Nephron progenitor cell (in vitro differentiated cells): ENCODE results near the gene ZNF487.
A peak's percentile ranks its signal among the peaks of the same experiment; 100 is the strongest.

Source experiments
- DNase-seq: peaks from one replicate; pipeline ENCODE4 v3.0.0; 2021
- H3K27ac Mint-ChIP-seq: 2 replicates; pipeline ENCODE4 v1.8.0; 2021; ENCODE audit warnings: mild to moderate bottlenecking, moderate library complexity, mixed read lengths
- H3K27me3 Mint-ChIP-seq: 2 replicates; pipeline ENCODE4 v1.8.0; 2021; ENCODE audit warnings: mild to moderate bottlenecking, low read depth, mixed read lengths; ENCODE audit not compliant: poor library complexity
- H3K36me3 Mint-ChIP-seq: 2 replicates; pipeline ENCODE4 v1.8.0; 2021; ENCODE audit warnings: low read depth, mixed read lengths
- H3K4me1 Mint-ChIP-seq: 2 replicates; pipeline ENCODE4 v1.8.0; 2021; ENCODE audit warnings: mixed read lengths
- H3K4me3 Mint-ChIP-seq: 2 replicates; pipeline ENCODE4 v1.8.0; 2021; ENCODE audit warnings: mild to moderate bottlenecking, moderate library complexity, mixed read lengths
- H3K9me3 Mint-ChIP-seq: 2 replicates; pipeline ENCODE4 v1.8.0; 2021; ENCODE audit warnings: mild to moderate bottlenecking, moderate library complexity, mixed read lengths
- TF ChIP-seq, protein P1 (sequence below): fragments of 200-600 bp; sonication (generic); IDR thresholded peaks from 2 replicates; pipeline ENCODE4 v1.5.0; 2021; ENCODE audit warnings: antibody characterized with exemption

The ZNF487 gene

DNA sequence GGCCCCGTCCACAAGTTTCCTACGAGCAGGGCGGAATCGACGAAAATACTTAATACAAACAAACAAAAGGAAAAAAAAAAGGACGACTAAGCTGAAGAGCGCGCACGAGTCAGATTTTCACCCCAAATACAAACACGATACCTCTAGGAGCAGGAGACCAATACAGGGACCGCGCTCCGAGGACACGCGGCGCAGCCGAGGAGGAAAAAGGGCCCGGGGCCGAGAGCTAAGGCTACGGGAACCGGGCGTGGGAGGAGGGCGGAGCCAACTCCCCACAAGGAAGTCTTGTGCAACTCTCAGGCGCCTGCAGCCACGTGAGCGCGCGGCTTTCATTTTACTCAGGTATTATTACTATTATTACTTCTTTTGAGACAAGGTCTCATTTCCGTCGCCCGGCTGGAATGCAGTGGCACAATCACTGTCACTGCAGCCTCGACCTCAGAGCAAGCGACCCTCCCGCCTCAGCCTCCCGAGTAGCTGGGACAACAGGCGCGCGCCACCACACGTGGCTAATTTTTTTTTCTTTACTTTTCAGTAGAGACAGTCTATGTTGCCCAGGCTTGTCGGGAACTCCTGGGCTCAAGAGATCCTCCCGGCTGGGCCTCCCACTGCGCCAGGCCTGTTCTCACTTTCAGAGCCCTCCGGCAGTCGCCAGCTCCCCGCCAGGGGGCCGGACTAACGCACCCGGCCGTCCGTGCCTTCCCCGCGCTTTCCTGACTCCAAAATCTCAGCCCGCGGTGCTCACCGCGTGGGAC is 29.2 kb upstream of the ZNF487 start:
- peaks cover 27% of the 10 kb centered on the region for H3K4me1 Mint-ChIP-seq

DNA sequence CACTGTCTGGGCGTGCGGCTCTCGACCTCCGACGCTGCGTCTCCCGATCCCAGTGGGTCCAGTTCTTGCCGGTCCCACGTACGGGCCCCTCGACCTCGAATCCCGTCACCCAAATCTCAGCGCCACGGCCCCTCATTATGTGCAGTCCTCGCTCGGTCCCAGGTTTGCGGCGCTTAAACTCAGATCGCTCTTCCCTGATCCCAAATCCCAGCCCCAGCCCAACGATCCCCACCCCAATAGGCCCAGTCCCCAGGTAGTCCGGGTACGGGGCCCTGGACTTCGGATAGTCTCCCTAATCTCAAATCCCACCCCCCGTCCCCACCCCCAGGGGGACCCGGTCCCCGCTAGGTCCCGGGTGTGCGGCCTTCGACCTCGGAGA is 28.6 kb upstream of the ZNF487 start:
- TF ChIP-seq, protein P1, sequence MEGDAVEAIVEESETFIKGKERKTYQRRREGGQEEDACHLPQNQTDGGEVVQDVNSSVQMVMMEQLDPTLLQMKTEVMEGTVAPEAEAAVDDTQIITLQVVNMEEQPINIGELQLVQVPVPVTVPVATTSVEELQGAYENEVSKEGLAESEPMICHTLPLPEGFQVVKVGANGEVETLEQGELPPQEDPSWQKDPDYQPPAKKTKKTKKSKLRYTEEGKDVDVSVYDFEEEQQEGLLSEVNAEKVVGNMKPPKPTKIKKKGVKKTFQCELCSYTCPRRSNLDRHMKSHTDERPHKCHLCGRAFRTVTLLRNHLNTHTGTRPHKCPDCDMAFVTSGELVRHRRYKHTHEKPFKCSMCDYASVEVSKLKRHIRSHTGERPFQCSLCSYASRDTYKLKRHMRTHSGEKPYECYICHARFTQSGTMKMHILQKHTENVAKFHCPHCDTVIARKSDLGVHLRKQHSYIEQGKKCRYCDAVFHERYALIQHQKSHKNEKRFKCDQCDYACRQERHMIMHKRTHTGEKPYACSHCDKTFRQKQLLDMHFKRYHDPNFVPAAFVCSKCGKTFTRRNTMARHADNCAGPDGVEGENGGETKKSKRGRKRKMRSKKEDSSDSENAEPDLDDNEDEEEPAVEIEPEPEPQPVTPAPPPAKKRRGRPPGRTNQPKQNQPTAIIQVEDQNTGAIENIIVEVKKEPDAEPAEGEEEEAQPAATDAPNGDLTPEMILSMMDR, result no peak
- peaks cover 5% of the 10 kb centered on the region for H3K27me3 Mint-ChIP-seq
- H3K36me3 Mint-ChIP-seq, result peaks cover 15% of the 10 kb centered on the region
- DNase-seq, result no peak
- H3K9me3 Mint-ChIP-seq, result peaks cover 5% of the 10 kb centered on the region
- peak overlapping the region; percentile 100 for H3K27ac Mint-ChIP-seq
- peaks cover 22% of the 10 kb centered on the region for H3K4me1 Mint-ChIP-seq
- peak overlapping the region; percentile 97 for H3K4me3 Mint-ChIP-seq

More for the DNA sequence above, 29.2 kb upstream of the ZNF487 start:
- Mint-ChIP-seq H3K27me3 (peaks cover 5% of the 10 kb centered on the region), H3K36me3 (peaks cover 15% of the 10 kb centered on the region), H3K4me3 (peak overlapping the region; percentile 97), H3K9me3 (peaks cover 5% of the 10 kb centered on the region), H3K27ac (peak overlapping the region; percentile 100)
- peak; percentile 75 for DNase-seq
- TF ChIP-seq, protein P1, result peak; percentile 35

- H3K27me3 Mint-ChIP-seq, result peaks cover 5% of the 10 kb centered on the region
- H3K4me3 Mint-ChIP-seq, result peak within 1 kb of the TSS; percentile 97
- TF ChIP-seq, protein P1, result no peak
- H3K4me1 Mint-ChIP-seq, result peaks cover 20% of the 10 kb centered on the region
- H3K36me3 Mint-ChIP-seq, result peaks cover 15% of the 10 kb centered on the region
- H3K9me3 Mint-ChIP-seq, result peaks cover 5% of the 10 kb centered on the region
- peak within 1 kb of the TSS; percentile 100 for H3K27ac Mint-ChIP-seq
- peak; percentile 94 for DNase-seq
These were observed 28.1 kb upstream of the ZNF487 start, which contains the start of gene HNRNPF for GRCh38 chr10:43408710-43409384. Gene HNRNPF (minus strand): TSS chr10:43409186. CDS start chr10:43387884, 21,302 bp downstream.

GRCh38 chr10:43409385-43410109 is 27.4 kb upstream of the ZNF487 start:
- H3K27ac Mint-ChIP-seq, result peak overlapping the region; percentile 73
- H3K27me3 Mint-ChIP-seq, result peaks cover 5% of the 10 kb centered on the region
- H3K4me3 Mint-ChIP-seq, result peak overlapping the region; percentile 97
- peaks cover 9% of the 10 kb centered on the region for H3K36me3 Mint-ChIP-seq
- peaks cover 5% of the 10 kb centered on the region for H3K9me3 Mint-ChIP-seq
- TF ChIP-seq, protein P1, result no peak
- DNase-seq, result no peak
- peaks cover 18% of the 10 kb centered on the region for H3K4me1 Mint-ChIP-seq

DNA sequence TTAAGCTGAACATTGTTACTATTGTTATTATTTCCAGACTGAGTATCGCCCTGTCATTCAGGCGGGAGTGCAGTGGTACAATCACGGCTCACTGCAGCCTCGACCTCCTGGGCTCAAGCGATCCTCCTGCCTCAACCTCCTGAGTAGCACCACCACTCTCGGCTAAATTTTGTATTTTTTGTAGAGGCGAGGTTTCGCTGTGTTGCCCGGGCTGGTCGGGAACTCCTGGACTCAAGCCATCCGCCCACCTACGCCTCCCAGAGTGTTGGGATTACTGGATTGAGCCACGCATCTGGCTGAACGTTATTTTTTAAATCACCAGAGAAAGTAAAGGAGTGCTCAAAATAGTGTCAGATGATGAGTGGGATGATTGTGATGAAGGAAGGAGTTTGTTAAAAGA is 26.6 kb upstream of the ZNF487 start:
- Mint-ChIP-seq H3K27ac (no peak overlapping the region), H3K4me3 (no peak overlapping the region)

More for the DNA sequence above, 26.6 kb upstream of the ZNF487 start:
- peaks cover 5% of the 10 kb centered on the region for H3K36me3 Mint-ChIP-seq
- no peak for DNase-seq
- TF ChIP-seq, protein P1, result no peak
- peaks cover 7% of the 10 kb centered on the region for H3K9me3 Mint-ChIP-seq
- peaks cover 13% of the 10 kb centered on the region for H3K4me1 Mint-ChIP-seq
- peaks cover 5% of the 10 kb centered on the region for H3K27me3 Mint-ChIP-seq
